ENCODE measurements around the gene ZNF467.

ZNF467 gene

DNA sequence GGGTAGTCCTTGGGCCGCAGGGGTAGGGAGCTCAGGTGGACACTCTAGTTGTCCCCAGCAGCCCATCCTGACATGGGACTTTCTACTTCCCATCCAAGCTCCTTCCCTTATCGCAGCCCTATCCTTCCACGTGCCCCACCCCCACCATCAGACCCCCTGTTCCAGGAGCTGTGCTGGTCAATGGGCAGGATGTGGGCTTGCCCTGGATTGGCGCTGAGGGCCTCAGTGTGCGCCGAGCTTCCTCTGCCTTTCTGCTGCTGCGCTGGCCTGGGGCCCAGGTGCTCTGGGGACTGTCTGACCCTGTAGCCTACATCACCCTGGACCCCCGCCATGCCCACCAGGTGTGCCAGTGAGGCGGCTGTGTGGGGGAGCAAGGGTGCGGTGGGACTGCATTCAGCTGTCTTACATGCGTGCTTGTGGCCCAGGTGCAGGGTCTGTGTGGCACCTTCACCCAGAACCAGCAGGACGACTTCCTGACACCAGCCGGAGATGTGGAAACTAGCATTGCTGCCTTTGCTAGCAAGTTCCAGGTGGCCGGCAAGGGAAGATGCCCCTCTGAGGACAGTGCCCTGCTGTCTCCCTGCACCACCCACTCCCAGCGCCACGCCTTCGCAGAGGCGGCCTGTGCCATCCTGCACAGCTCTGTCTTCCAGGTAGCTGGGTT lies 9.4 kb upstream of the ZNF467 start:
- no peaks in the 10 kb centered on the region for H3K36me3 ChIP-seq (ENCODE audit: insufficient read depth, low read length)
- H3K9ac ChIP-seq (ENCODE audit: low read depth, low read length): no peak overlapping the region
- no peak overlapping the region for H3K4me3 ChIP-seq (ENCODE audit: low read length)
- no peaks in the 10 kb centered on the region for H3K4me1 ChIP-seq (ENCODE audit: control insufficient read depth, insufficient read depth, low read length)
- no peak overlapping the region for H3K4me2 ChIP-seq (ENCODE audit: low read length)
- peaks cover 40% of the 10 kb centered on the region for H3K27me3 ChIP-seq (ENCODE audit: control insufficient read depth, insufficient read depth, low read length)
- H3K9me3 ChIP-seq (replicated peaks; ENCODE audit: low read length): no peaks in the 10 kb centered on the region

GRCh38 chr7:149781921-149782320 lies 8.5 kb upstream of the ZNF467 start:
- H3K9ac ChIP-seq (ENCODE audit: low read depth, low read length): no peak overlapping the region
- H3K27me3 ChIP-seq (ENCODE audit: control insufficient read depth, insufficient read depth, low read length): peaks cover 38% of the 10 kb centered on the region
- H3K36me3 ChIP-seq (ENCODE audit: insufficient read depth, low read length): no peaks in the 10 kb centered on the region
- H3K4me1 ChIP-seq (ENCODE audit: control insufficient read depth, insufficient read depth, low read length): no peaks in the 10 kb centered on the region
- H3K4me3 ChIP-seq (ENCODE audit: low read length): no peak overlapping the region
- H3K4me2 ChIP-seq (ENCODE audit: low read length): no peak overlapping the region
- H3K9me3 ChIP-seq (replicated peaks; ENCODE audit: low read length): no peaks in the 10 kb centered on the region

- Histone ChIP-seq H3K4me3 (ENCODE audit: low read length) (no peak overlapping the region), H3K9me3 (replicated peaks; ENCODE audit: low read length) (no peaks in the 10 kb centered on the region), H3K27me3 (ENCODE audit: control insufficient read depth, insufficient read depth, low read length) (peaks cover 43% of the 10 kb centered on the region), H3K4me1 (ENCODE audit: control insufficient read depth, insufficient read depth, low read length) (no peaks in the 10 kb centered on the region), H3K4me2 (ENCODE audit: low read length) (no peak overlapping the region), H3K36me3 (ENCODE audit: insufficient read depth, low read length) (no peaks in the 10 kb centered on the region), H3K9ac (ENCODE audit: low read depth, low read length) (no peak overlapping the region)
Observed at GRCh38 chr7:149780636-149781419, 7.4 kb upstream of the ZNF467 start.

- no peaks in the 10 kb centered on the region for H3K36me3 ChIP-seq (ENCODE audit: insufficient read depth, low read length)
- no peak overlapping the region for H3K4me2 ChIP-seq (ENCODE audit: low read length)
- H3K9me3 ChIP-seq (replicated peaks; ENCODE audit: low read length): no peaks in the 10 kb centered on the region
- H3K4me3 ChIP-seq (ENCODE audit: low read length): no peak overlapping the region
- H3K4me1 ChIP-seq (ENCODE audit: control insufficient read depth, insufficient read depth, low read length): no peaks in the 10 kb centered on the region
- no peak overlapping the region for H3K9ac ChIP-seq (ENCODE audit: low read depth, low read length)
- H3K27me3 ChIP-seq (ENCODE audit: control insufficient read depth, insufficient read depth, low read length): peaks cover 47% of the 10 kb centered on the region
Observed at GRCh38 chr7:149780056-149780455, 6.7 kb upstream of the ZNF467 start.

DNA sequence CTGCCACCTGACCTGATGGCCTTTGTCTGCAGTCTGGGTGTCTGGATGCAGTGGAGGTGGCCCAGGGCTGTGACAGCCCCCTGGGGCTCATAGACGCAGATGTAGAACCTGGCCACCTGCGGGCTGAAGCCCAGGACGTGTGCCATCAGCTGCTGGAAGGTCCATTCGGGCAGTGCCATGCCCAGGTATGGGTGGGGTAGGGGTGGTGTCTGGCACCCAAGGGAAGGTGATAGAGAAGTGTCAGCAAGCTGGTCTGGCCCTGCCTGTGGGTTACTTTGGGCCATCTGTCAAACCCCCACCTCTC lies 6.1 kb upstream of the ZNF467 start:
- no peaks in the 10 kb centered on the region for H3K9me3 ChIP-seq (replicated peaks; ENCODE audit: low read length)
- no peak overlapping the region for H3K9ac ChIP-seq (ENCODE audit: low read depth, low read length)
- no peaks in the 10 kb centered on the region for H3K36me3 ChIP-seq (ENCODE audit: insufficient read depth, low read length)
- peaks cover 50% of the 10 kb centered on the region for H3K27me3 ChIP-seq (ENCODE audit: control insufficient read depth, insufficient read depth, low read length)
- no peak overlapping the region for H3K4me3 ChIP-seq (ENCODE audit: low read length)
- H3K4me1 ChIP-seq (ENCODE audit: control insufficient read depth, insufficient read depth, low read length): no peaks in the 10 kb centered on the region
- no peak overlapping the region for H3K4me2 ChIP-seq (ENCODE audit: low read length)

GRCh38 chr7:149778696-149779501 lies 5.5 kb upstream of the ZNF467 start:
- H3K4me1 ChIP-seq (ENCODE audit: control insufficient read depth, insufficient read depth, low read length): no peaks in the 10 kb centered on the region
- H3K4me3 ChIP-seq (ENCODE audit: low read length): no peak overlapping the region
- peaks cover 49% of the 10 kb centered on the region for H3K27me3 ChIP-seq (ENCODE audit: control insufficient read depth, insufficient read depth, low read length)
- no peaks in the 10 kb centered on the region for H3K36me3 ChIP-seq (ENCODE audit: insufficient read depth, low read length)
- no peak overlapping the region for H3K4me2 ChIP-seq (ENCODE audit: low read length)
- no peaks in the 10 kb centered on the region for H3K9me3 ChIP-seq (replicated peaks; ENCODE audit: low read length)
- H3K9ac ChIP-seq (ENCODE audit: low read depth, low read length): no peak overlapping the region

GRCh38 chr7:149778327-149778637 lies 4.9 kb upstream of the ZNF467 start:
- no peak overlapping the region for H3K9ac ChIP-seq (ENCODE audit: low read depth, low read length)
- peaks cover 45% of the 10 kb centered on the region for H3K27me3 ChIP-seq (ENCODE audit: control insufficient read depth, insufficient read depth, low read length)
- no peaks in the 10 kb centered on the region for H3K9me3 ChIP-seq (replicated peaks; ENCODE audit: low read length)
- no peak overlapping the region for H3K4me2 ChIP-seq (ENCODE audit: low read length)
- no peaks in the 10 kb centered on the region for H3K4me1 ChIP-seq (ENCODE audit: control insufficient read depth, insufficient read depth, low read length)
- no peaks in the 10 kb centered on the region for H3K36me3 ChIP-seq (ENCODE audit: insufficient read depth, low read length)
- no peak overlapping the region for H3K4me3 ChIP-seq (ENCODE audit: low read length)

DNA sequence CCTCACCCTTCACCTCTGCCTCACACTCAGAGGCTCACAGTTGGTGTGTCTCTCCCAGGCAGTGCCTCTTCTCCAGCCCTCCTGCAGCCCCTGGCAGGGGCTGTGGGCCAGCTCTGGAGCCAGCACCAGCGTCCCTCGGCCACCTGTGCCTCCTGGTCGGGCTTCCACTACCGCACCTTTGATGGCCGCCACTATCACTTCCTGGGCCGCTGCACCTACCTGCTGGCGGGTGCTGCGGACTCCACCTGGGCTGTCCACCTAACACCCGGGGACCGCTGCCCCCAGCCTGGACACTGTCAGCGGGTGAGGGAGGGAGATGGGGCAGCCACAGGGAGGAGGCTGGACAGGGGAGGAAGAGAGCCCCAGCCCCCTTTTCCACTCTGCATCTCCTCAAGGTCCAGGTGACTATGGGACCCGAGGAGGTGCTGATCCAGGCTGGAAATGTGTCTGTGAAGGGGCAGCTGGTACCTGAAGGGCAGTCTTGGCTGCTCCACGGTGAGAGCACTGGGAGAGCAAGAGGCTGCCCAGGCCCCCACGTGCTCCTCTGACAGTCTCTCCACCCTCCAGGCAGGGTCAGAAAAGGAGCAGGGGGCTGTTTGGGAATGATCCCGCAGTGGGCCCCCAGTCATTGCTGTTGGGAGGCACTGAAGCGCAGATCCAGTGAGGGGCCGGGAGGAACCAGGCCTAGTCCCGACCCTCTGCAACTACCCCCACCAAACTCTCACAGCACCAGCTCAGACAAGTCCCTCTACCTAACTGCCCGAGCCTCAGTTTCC lies 4.4 kb upstream of the ZNF467 start:
- no peak overlapping the region for H3K4me2 ChIP-seq (ENCODE audit: low read length)
- H3K9ac ChIP-seq (ENCODE audit: low read depth, low read length): no peak overlapping the region
- H3K36me3 ChIP-seq (ENCODE audit: insufficient read depth, low read length): no peaks in the 10 kb centered on the region
- H3K27me3 ChIP-seq (ENCODE audit: control insufficient read depth, insufficient read depth, low read length): peaks cover 47% of the 10 kb centered on the region
- no peaks in the 10 kb centered on the region for H3K4me1 ChIP-seq (ENCODE audit: control insufficient read depth, insufficient read depth, low read length)
- H3K4me3 ChIP-seq (ENCODE audit: low read length): no peak overlapping the region
- H3K9me3 ChIP-seq (replicated peaks; ENCODE audit: low read length): no peaks in the 10 kb centered on the region

DNA sequence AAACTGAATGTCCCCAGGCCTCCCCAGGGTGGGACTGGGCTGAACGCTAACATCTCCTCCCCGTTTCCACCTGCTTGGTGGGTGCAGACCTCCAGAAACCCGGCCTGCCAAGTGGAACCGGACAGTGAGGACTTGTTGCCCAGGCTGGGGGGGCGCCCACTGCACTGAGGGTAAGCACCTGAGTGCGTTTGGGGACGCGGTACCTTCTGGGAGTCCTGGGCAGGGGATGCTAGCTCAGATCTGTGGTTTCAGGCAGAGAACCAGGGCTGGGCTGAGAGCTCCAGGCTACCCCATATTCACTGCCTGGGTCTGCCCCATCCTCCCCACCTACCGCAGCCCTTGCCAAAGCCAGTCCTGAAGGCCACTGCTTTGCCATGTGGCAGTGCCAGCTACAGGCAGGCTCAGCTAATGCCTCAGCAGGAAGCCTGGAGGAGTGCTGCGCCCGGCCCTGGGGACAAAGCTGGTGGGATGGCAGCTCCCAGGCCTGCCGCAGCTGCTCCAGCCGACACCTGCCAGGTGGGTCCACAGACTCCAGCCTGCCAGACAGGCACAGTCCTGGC lies 3.5 kb upstream of the ZNF467 start:
- H3K9ac ChIP-seq (ENCODE audit: low read depth, low read length): no peak overlapping the region

DNA sequence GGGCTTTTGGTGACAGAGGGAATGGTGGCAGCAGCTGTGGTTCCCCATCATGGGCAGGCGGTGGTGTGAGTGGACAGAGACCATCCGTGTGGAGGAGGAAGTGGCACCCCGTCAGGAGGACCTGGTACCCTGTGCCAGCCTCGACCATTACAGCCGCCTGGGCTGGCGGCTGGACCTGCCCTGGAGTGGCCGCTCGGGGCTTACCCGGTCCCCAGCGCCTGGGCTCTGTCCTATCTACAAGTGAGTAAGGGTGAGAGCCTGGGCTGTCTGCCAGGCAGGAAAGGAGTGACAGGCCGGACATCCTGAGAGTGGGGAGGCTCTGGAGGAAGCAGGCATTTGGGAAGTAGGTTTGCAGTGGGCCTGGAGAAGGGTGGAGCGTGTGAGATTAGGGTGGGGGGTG lies 2.9 kb upstream of the ZNF467 start:
- H3K36me3 ChIP-seq (ENCODE audit: insufficient read depth, low read length): no peaks in the 10 kb centered on the region
- H3K4me1 ChIP-seq (ENCODE audit: control insufficient read depth, insufficient read depth, low read length): peaks cover 2% of the 10 kb centered on the region
- H3K4me2 ChIP-seq (ENCODE audit: low read length): no peak overlapping the region
- peaks cover 37% of the 10 kb centered on the region for H3K27me3 ChIP-seq (ENCODE audit: control insufficient read depth, insufficient read depth, low read length)
- no peak overlapping the region for H3K4me3 ChIP-seq (ENCODE audit: low read length)
- H3K9ac ChIP-seq (ENCODE audit: low read depth, low read length): no peak overlapping the region
- no peaks in the 10 kb centered on the region for H3K9me3 ChIP-seq (replicated peaks; ENCODE audit: low read length)

More for the DNA sequence above, 3.5 kb upstream of the ZNF467 start:
- no peaks in the 10 kb centered on the region for H3K9me3 ChIP-seq (replicated peaks; ENCODE audit: low read length)
- peaks cover 40% of the 10 kb centered on the region for H3K27me3 ChIP-seq (ENCODE audit: control insufficient read depth, insufficient read depth, low read length)
- no peaks in the 10 kb centered on the region for H3K4me1 ChIP-seq (ENCODE audit: control insufficient read depth, insufficient read depth, low read length)
- no peaks in the 10 kb centered on the region for H3K36me3 ChIP-seq (ENCODE audit: insufficient read depth, low read length)
- H3K4me2 ChIP-seq (ENCODE audit: low read length): no peak overlapping the region
- H3K4me3 ChIP-seq (ENCODE audit: low read length): no peak overlapping the region

GRCh38 chr7:149775176-149775556 lies 1.8 kb upstream of the ZNF467 start:
- Histone ChIP-seq H3K4me3 (ENCODE audit: low read length) (no peak overlapping the region), H3K9me3 (replicated peaks; ENCODE audit: low read length) (no peaks in the 10 kb centered on the region), H3K4me1 (ENCODE audit: control insufficient read depth, insufficient read depth, low read length) (peaks cover 5% of the 10 kb centered on the region), H3K36me3 (ENCODE audit: insufficient read depth, low read length) (no peaks in the 10 kb centered on the region), H3K9ac (ENCODE audit: low read depth, low read length) (no peak overlapping the region), H3K27me3 (ENCODE audit: control insufficient read depth, insufficient read depth, low read length) (peaks cover 44% of the 10 kb centered on the region), H3K4me2 (ENCODE audit: low read length) (no peak overlapping the region)
